Fibroblast of gingiva (primary cell): ENCODE data around the gene OSBPL7.
A peak's percentile ranks its signal among the peaks of the same experiment; 100 is the strongest.
"Not testable (repeated sequence)": the region's sequence is repeated elsewhere in the genome, so short reads cannot be mapped to it uniquely, and the experiment has no call there.

Experiments used
- DNase-seq: peaks from one replicate; pipeline ENCODE4 v3.0.0-alpha.2; 2011; ENCODE audit warnings: low read depth

Gene OSBPL7

DNA sequence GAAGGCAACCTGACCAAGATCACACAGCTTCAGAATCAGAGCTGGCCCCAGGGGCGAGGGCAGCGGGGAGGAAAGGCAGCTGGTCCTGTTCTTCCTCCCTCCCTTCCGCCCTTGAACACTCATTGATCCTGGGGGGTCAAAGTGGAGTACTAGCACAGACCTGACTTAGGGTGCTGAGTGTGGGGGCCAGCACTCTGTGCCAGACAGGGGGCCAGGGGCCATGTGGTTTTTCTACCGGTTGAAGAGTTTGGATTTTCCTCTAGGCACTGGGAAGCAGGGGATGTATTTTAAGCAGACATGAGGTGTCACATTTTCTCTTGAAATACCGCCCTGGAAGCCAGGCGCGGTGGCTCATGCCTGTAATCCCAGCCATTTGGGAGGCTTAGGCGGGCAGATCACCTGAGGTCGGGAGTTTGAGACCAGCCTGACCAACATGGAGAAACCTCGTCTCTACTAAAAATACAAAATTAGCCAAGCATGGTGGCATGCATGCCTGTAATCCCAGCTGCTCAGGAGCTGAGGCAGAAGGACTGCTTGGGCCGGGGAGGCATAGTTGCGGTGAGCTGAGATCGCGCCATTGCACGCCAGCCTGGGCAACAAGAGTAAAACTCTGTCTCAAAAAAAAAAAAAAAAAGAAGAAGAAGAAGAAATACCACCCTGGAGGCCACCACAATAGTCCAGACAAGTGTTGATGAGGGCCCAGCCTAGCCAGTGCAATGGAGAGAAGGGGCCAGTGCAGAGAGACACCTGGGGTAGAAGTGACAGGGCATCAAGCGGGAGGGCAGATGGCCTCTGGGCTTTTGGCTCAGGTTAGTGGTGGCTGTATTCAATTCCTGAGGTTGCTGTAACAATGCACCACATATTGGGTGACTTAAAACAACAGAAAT, 15.3 kb downstream of the OSBPL7 start:
- DNase-seq = no peak

DNA sequence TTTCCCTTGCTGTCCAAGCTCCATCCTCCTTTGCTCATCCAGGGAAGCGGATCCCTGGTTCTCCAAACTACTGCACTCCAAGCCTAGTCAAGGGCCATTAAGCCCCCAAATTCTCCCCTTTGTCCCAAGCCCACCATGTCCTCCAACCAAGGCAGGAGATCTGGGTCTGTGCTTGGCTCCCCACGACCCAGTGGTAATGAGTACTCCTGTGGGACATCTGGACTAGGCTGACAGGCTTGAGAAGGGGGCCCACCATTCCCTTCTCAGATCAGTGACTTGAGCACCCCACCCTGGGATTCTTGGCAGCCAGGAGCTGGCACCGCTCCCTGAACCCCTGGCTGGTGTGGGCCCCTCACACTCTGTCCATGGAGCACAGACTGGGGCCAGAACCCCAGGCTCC, 17.1 kb downstream of the OSBPL7 start:
- no peak for DNase-seq

DNA sequence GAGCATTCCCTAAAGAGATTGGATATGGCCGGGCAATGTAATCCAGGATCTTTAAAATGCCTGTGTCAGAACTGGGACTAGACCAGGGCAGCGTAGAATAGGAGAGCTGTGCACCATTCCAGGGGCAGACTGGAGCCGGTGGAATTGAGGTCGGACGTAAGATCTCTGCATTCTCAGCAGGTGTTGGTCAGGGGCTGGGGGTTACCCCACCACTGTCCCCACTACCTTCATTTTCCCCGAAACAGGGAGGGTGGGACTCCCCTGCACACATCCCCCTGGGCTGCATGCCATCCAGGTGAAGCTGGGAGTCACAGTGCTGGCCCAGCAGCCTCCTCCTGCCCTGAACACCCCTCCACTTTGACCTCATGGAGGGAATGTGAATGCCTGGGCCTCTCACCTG, 17.8 kb downstream of the OSBPL7 start:
- DNase-seq = no peak

DNA sequence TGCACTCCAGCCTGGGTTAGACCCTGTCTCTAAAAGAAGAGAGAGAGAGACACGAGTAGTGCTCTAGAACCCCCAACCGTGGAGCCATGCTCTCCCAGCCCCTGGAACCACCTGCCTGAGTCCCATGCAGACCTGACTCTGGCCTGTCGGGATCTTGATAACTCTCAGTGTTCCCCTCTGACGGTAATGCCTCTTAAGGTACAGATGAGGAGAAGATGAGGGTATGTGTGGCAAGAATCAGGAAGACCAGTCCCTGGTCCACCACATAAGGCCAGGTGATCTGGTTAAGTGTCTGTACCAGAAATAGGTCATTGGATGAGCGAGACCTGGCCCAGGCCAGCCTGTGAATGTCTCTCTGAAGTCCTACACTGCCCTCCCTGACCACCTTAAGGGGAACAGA, 18.4 kb downstream of the OSBPL7 start:
- no peak for DNase-seq

DNA sequence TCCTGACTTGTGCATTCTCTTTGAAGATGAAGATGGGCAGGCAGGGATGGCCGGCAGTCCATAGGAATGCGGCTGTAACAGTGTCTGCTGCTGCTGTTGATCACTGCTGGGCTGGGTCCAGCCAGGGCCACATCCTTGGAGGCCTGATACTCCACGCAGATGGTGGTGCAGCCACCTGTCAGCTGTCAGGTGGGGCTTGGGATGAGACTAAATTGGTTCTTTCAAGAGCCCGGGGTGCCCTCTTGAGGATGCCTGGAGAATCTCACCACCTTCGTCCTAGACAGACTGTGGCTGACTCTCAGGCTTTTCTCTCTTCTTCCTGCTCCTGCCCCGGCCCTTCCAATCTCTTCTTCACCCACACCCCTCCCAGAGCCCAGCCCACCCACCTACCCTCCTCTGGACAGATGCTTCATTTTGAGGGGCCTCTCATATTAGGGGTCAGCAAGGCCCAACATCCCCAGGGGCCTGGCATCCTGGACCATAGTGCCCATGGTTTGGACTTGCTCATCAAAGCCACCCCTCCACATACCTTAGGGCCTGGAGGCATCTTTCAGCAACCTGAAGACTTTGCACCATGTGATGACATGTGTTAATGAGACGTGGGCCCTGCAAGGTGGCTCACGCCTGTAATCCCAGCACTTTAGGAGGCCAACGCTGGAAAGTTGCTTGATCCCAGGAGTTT, 19.1 kb downstream of the OSBPL7 start:
- no peak for DNase-seq

DNA sequence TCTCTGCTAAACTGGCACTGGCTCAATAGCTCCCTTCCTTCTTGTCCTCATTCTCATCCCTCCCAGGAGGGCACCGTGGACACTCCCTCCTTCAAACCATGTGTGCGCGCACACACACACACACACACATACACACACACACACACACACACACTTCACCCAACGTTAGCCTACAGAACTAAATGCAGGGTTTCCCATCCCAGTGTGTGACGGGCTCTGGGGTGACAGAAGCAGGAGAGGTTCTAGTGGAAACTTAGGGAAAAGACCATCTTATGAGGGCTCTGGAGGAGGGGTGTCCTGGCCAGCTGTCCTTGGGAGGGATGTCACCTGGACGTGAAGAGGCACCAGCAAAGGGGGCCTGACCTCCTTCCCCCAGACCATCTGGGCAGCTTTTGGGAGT, 19.7 kb downstream of the OSBPL7 start:
- DNase-seq = no peak

DNA sequence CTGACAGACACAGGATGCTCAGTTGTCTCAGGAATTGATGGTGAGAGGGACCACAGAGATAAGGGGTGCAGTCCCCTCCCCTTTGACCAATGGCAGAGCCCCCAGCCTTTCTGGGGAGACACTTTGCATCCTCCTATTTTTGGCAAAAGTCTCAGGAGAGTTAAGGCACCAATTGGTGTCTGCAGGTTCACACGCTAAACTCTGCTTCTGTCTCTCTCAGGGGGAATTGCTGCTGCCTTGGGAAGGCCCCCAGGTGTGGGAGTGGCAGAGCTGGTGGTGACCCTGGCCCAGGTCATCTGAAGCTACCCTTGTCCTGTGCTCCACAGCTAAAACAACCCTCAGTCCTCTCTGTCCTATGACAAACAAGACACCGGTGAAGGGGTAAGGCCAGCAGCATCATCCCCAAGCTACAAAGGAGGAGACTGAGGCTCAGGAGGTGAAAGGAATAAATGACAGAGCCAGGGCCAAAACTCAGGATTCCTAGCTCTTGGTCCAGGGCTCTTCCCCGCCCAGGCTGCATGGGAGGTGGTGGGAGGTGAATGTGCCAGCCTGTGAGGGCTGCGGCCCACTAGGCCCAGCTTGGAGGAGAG, 20.3 kb downstream of the OSBPL7 start:
- DNase-seq = no peak

DNA sequence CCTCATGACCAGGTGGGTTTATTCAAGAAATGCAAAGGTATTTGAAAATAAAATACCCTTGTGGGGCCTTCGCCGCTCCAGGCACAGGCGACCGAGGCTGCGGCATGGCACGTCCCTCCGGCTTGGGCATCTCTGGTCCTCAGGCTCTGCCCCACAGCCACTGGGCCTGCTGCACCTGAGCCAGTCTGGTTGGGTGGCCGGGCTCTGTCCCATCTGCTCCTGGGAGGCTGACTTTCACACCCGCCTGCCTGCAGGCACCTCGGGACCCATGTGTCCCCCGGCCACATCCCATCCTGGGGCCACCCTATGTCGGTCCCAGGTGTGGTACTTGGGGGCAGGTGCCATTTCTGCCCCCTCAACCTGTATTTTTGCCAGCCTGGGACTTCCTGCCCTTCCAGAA, 20.9 kb downstream of the OSBPL7 start:
- DNase-seq = no peak

DNA sequence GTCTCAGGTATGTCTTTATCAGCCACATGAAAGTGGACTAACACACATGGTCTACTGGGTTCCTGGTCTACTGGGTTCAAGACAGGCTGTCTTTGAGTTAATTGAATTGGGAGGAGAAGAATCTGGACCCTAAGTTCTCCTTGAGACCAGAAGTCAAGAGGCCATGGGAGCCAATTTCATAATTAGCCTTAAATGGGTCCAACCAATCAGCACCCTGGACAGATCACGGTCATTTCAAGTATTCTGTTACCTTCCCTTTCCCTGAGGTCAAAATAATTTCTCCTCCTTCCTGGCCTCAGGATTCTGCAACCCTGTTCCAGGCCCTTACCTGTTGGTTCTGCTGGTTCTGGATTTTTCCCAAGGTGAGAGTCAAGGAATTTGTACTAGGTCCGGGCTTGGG, 23.8 kb downstream of the OSBPL7 start:
- no peak for DNase-seq

DNA sequence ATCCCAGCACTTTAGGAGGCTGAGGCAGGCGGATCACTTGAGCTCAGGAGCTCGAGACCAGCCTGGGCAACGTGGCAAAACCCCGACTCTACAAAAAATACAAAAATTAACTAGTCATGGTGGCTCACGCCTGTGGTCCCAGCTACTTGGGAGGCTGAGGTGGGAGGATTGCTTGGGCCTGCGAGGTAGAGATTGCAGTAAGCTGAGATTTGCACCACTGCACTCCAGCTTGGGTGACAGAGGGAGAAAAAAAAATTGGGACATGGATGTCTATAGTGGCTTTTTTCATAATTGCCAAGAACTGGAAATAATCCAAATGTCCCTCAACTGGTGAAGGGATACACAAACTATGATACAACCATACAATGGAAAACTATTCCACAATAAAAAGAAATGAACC, 28.6 kb downstream of the OSBPL7 start:
- no peak for DNase-seq

DNA sequence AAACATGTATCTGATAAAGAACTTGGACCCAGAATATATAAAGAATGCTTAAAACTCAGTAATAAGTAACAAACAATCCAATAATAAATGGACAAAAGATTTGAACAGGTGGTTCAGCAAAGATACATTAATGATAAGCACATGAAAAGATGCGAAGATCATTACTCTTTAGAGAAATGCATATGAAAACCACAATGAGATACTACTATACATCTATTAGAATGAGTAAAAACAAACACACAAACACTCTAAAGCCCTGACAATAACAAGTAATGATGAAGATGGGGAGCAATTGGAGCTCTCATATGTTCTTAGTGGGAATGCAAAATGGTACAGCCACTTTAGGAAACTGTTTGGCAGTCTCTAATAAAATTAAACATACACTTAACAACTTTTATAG, 29.1 kb downstream of the OSBPL7 start:
- no peak for DNase-seq

DNA sequence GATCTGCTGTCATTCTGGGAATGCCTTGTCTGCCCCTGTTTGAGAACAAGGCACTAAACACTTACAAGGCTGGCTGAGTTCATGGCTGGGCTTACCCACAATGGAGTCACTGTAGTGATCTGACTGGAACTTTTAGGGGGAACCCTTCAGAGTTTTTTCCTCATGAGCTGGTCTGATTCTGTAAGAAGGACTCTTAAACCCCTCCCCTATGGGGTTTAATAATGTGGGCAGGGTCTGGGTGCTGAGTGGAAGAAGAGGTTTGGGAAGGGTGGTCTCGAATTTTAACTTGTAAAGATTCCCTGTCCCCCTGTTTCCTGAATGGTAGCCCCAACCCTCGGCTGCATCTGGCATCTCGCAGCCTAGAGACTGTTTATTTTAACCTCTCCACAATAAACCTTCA, 30.6 kb downstream of the OSBPL7 start:
- DNase-seq = no peak

DNA sequence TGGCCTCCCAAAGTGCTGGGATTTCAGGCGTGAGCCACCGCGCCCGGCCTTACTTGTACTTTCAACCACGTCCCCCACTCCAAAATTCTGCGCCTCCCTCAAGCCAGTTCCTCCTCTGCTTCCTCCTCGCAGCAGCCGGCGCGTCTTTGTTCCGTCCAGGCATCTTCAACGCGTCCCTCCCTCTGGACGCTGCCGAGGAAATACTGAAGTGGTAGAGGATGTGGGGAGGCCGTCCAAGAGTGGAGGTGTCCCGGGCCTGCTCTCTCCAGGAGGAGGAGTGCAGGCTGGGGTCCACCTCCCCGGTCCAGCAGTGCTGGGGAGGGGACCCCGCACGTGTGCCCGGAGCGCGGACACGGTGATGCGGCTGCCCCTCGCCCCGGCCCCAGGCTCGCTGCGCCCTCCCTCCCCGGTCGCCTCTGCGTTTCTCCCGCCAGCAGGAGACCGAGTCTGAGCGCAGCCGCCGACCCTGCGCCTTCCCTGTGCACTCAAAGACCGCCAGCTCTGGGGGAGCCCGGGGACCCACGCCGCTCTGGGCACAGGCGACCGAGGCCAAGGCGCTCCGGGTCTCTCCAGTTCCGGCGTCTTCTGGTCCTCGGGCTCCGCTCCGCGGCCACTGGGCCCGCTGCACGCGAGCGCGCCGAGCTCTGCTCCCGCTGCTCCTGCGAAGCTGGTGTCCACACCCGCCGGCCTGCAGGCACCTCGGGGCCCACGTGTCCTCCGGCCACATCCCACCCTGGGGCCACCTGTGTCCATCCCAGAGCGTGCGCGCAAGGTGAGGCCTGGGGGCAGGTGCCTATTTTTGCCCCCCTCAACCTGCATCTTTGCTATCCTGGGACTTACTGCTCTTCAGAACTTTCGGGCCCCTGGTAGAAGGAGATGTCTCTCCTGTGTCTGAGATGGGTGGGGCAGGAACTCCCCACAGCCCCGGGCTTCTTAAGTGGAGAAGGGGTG, 31.7 kb downstream of the OSBPL7 start:
- DNase-seq = peak; percentile 30

DNA sequence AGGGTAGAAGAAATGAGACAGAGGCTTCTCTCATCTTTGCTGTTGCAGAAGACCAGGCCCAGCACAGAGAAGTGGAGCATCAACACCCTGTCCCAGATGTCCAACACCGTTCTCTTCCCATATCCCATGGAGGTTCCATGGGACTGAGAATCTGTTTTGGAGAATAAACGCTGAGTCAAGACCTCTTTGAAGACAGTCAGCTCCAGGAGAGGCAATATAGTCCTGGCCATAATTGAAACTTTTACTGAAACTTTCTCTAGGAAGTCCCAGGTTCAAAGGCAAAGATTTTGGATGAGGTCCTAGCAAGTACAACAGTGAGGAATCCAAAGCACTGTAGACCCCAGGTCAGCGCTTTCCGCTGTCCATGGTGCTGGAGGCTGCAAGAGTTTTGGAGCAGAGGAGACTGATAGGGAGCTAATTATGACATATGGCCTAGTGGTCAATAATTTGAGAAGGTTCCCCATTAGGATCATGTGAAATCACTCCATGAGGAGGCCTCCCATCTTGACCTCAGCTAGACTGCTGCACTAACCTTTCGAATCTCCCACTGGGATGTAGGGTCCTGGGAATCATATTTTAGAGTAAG, 36.0 kb downstream of the OSBPL7 start:
- no peak for DNase-seq

DNA sequence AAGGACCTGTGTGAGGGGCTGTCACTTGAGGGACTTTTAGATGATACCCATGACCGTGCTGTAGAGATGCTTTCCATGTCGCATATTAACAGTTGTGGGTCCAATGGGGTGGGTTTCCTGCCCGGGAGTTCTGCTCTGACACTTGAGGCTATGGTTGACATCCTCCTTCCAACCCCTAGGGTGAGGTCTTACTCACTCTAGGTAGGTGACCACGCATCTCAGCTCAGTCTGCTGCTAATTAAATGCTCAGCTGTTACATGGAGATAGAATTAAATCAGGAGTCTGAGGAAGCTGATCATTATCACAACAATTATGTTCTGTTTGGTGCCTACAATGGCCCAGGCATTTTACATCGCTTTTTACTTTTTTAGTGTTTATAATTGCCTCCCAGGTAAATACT, 40.2 kb downstream of the OSBPL7 start:
- no peak for DNase-seq

DNA sequence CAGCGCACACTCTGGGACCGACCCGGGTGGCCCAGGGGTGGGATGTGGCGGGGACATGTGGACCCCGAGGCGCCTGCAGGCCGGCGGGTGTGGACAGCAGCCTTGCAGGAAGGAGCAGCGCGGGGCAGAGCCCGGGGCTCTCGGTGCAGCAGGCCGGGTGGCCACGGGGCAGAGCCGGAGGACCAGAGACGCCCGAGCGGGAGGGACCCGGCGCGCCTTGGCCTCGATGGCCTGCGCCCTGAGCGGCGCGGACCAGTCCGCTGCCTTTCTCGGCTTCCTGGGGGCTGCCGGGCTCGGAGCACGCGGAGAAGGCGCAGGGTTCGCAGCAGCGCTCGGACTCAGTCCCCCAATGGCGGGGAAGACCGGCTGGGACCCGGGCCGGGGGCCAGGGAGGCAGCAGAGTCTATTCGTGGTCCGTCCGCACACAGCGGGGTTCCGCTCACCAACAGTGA, 43.4 kb downstream of the OSBPL7 start:
- no peak for DNase-seq

DNA sequence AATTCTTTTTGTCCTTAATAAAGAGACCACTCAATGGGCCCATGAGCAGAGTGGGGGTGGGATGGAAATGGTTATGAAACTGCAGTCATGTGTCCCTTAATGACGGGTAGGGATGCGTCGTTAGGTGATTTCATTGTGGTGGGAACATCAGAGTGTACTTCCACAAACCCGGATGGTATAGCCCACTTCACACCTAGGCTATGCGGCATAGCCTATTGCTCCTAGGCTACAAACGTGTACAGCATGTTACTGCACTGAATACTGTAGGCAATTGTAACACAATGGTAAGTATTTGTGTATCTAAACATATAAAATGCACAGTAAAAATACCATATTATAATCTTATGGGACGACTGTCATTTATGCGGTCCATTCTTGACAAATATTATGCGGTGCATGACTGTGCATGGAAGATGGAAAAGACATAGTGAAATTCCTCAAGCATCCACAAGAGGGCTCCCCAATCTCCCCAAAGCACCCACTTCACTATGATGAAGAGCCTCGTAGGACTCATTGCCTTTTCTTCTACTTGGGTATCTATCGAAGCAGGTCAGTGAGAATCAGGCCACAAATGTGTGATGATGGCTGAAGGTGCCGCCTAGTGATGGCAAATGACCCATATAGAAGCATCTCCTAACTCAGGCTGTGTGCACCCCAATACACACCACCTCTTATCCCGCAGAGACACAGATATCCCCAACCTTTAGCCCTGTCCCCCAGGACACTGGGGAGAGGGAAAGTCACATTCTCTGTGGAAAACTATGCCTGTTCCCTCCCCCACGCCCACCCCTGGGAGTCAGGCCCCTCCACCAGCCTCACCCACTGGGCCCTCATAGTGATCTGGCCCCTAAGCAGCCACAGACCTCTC, 45.0 kb downstream of the OSBPL7 start:
- peak; percentile 21 for DNase-seq

DNA sequence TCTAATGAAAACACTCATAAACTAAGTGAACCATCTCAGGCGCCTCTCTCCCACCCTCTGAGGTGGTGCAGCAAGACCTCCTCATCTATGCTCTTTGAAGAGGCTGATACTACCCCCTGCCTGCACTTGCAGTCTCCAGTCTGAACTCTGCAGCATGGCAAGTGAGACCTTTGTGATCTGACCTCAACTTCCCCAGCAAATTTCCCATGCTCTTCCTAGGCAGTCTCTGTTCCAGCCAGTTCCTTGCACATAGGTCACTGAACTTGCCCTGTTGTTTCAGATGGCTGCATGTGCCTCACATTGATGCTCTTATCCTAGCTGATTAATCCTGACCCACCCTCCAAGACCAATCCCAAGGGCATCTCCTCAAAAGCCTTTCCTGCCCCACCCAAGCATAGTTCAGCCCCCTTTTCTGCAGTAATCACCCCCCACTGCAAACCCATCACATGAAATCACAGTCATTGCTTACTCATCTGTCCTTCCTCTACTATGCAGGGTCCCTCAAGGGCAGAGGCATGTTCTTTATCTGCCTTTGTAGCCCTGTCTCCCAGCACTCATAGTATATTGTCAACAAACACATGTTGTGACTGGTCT, 46.5 kb downstream of the OSBPL7 start:
- no peak for DNase-seq

DNA sequence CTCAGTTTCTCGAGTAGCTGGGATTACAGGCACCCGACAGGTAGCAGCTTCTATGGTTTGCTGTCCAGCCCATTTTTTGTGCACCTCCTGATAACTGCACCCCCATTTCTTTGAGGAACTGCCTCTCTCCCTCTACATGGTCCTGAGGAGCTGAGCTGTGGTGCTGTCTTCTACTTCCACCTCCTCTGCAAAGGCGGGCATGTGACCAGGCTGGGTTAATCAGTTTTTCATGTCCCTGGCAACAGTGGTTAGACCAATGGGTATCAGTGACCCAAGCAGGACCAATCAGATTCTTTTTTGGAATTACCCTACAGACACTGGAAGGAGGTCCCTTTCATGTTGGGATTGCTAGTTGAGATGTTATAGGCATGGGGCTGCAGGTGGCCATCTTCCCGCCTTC, 47.3 kb downstream of the OSBPL7 start:
- DNase-seq = no peak

DNA sequence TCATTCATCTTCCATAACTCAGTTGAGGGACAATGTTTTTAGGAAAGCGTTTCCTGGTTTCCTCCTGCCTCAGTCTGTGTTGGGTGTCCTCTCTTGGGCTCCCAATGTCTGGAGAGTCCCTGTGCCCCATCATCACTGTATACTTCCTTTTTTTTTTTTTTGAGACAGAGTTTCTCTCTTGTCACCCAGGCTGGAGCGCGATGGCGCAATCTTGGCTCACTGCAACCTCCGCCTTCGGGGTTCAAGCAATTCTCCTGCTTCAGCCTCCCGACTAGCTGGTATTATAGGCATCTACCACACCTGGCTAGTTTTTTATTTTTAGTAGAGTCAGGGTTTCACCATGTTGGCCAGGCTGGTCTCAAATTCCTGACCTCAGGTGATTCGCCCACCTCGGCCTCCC, 47.9 kb downstream of the OSBPL7 start:
- DNase-seq = not testable (repeated sequence)
